Activated CD8-positive, alpha-beta memory T cell treated with anti-CD3 and anti-CD28 coated beads for 4 hours (primary cell): ENCODE measurements around the gene HIGD2A.
"Not testable (repeated sequence)": the region's sequence is repeated elsewhere in the genome, so short reads cannot be mapped to it uniquely, and the experiment has no call there.

Source experiments
- DNase-seq, 2 donors: peaks; one replicate each; pipeline ENCODE4 v3.0.0-alpha.2; 2020; ENCODE audit warnings: low read depth in 2 of 2

HIGD2A gene

DNA sequence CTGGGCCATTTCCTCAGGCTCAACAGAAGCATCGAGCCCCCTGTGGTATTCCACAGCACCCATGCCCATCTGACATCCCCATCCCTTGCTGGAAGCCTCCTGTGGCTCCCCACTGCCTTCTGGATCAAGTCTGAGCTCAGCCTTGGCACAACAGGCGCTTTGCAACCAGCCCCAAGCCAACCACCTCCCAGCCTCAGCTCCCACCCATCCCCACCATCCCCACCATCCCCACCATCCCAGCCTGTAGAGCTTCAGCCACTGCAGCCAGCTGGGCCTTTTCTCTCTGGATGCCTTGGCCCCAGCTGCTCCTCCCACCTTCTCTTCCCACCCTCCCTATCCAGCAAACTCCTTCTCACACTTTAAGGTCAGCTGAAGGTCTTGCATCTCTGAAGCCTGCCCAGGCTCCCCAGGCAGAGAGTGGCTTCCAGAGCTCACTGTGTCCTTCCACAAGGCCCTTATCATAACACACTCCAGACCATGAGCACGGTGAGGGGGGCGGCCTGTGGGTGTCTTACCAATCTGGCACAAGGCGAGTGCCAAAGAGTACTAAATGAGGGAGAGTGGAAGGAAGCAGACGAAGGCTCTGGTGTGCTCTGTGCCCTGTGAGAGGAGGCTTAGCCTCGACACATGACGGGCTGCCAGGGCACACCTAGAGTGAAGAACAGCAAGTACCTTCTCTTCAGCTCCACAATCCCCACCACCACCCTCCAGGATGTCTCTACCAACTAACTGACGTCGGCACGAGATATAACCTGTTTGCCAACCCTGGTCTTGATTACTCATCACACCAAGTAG, 6.5 kb downstream of the HIGD2A start:
- DNase-seq, result no peak

DNA sequence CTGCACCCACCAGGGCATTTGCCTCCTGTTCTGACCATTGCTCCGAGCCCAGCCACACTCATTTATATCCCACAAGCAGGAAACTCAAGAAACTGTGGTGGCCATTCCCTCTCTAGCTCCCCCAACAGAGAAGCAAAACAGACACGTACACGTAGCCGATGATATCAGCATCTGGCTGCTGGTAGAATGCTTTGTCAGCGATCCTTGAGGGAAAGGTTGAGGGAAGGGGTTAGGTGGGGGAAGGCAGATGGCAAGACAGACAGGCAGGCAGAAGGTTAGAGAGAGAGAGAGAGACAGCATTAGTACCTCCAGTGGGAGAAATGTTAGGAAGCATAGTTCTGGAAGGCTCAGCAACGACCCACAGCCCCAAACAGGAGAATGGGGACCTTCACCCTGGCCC, 7.8 kb downstream of the HIGD2A start:
- no peak for DNase-seq

DNA sequence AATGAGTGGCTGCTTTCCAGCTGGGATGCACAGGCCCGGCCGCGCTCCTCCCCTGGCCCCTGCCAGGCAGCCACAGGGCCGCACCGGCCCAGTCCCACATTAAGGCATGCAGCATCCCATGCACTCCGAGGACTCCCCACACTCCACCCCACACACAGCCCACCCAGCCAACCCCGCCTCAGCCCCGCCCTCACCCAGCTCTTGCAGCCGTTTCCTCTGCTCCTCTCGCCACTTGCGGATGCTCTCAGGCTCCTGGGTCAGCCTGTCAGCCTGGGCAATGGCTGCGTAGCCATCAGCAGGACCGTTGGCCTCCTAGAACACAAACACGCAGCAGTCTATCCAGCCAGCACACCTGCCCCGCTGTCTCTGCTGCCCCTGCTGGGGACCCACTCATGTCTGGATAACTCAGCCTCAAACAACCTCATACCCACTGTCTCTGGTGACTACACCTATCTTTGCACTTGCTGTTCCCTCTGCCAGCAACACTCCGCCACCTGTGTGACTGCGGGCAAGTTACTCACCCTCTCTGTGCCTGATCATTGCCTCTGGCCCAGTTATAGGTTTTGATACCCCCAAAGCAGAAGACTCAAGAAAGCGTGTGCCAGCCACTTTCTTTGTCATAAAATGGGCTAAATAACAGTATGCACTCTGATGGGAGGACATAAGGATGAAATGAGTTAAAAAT, 9.3 kb downstream of the HIGD2A start:
- DNase-seq, result no peak

DNA sequence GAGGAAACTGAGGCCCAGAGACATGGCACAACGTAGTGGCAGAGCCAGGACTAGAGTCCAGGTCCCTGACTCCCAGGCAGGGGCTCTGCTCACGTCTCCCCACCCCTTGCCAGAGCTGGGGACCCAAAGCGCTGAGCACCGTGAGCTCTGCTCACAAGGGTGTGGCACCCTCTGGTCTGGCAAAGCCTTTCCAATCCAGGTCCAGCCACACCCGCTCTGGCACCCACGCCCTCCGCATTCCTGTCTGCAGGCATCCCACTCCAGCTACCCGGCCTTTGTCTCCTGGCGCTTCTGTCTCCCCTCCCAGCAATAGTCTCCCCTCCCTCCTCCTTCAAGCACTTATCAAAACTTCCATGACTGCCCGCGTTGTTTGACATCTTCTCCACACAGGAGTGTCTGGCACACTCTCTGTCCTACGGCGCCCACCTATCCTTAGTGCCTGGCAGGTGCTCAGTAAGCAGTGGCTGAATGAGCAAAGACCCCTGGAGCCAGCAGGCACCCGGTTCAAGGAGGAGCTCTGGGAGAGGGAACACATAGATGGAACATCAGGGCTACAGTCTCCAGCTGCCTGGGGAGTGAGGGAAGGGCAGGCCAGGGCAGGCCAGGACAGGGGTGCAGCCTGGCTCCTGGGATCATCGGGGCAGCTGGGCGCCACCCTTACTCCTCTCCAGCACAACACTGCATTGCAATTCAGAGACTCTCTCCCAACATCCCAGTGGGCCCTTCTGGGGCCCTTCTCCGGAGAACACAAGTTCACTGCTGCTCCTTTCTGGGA, 12.0 kb downstream of the HIGD2A start:
- no peak for DNase-seq

DNA sequence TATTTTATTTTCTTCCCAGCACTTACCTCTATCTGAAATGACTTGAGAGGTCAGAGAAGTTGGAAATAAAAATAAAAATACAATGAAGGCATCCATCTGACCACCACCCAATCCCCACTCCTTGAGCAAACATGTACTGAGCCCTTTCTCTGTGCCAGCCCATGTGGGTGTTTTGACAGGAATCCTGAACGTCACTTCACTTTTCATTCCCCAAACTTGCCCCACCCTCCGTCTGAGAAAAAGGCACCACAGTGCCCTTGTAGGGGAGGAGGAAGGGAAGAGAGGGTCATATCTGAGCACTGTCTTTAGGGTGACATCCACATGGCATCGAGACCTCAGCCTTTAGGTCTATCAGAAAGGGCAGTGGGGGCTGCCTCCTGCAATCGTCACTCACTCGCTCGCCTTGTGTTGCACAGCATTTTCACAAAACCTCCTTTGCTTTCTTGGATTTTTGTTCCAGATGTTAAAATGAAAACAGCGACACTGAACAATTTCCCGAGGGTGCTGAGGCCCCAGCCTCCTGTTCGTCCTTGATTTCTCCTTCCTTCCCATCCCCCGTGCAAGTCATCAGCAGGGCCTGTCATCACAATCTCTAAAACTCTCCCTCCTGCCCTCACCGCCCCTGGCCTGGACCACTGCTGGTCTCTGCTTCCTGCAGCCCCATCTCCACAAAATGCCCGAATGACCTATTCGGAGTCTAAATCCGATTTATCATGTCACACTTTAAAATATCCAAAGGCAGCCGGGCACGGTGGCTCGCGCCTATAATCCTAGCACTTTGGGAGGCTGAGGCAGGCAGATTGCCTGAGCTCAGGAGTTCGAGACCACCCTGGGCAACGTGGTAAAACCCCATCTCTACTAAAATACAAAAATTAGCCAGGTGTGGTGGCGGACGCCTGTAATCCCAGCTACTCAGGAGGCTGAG, 13.0 kb downstream of the HIGD2A start:
- no peak for DNase-seq

DNA sequence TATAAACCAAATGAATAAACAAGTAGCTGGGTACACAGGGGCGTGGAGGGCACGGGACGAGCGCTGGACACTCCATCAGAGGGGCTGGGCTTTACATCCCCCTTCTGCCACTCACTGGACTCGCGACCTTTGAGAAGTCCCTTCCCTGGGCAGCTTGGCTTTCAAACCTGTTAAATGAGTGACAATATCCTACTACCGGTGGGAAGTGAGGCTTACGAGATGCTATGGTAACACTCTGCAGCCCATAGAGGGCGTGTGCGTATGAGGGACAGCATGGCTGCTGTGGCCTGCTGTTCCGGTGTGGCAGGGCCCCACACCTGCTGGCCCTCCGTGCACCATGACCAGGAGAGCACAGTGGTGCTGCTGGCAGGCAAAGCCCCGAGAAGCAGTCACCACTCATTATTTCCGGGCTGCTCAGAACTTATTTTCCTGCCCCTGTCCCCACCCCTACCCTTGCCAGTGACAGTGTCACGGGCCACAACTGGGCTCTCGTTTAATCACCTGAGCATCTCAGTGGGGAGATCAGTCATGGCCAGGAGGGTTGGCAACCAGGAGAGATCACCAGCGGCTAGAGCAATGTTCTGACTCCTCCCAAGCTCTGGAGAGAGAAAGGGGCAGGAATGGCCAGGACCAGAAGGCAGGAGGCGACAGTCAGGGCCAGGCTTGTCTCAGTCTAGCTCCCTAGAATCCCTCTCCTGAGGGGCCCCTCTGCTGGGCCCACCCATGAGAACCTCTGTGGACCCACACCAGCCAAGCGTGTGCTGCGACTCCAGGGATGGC, 17.3 kb downstream of the HIGD2A start:
- no peak for DNase-seq

DNA sequence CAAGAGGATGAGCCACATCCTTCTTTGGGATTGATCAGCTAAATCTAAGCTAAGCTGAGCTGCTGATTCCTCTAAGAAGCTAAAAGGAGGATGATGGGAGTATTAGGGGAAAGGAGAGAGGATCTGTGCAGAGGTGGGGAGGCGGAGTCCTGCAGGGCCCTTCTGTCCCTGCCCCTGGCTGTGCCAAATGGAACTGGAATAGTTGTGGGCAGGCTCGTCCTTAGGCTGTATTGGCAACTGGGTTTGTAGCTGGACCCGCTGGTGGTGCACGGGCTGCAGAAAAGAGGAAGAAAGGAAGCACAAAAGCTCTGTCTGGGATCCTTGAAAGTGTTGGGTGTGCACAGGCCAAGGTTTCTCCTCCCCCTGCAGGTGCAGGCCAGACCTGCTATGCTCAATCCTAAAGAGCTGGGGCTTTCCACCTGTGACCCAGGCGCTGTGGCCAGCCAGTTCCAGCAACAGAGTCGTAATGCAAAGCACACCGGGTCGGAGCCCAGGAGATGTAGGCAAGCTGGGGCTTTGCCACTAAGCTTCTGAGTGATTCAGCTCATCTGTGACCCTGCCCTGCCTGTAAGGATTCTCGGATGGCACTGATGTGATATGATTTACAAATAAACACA, 18.0 kb downstream of the HIGD2A start:
- DNase-seq, result no peak

DNA sequence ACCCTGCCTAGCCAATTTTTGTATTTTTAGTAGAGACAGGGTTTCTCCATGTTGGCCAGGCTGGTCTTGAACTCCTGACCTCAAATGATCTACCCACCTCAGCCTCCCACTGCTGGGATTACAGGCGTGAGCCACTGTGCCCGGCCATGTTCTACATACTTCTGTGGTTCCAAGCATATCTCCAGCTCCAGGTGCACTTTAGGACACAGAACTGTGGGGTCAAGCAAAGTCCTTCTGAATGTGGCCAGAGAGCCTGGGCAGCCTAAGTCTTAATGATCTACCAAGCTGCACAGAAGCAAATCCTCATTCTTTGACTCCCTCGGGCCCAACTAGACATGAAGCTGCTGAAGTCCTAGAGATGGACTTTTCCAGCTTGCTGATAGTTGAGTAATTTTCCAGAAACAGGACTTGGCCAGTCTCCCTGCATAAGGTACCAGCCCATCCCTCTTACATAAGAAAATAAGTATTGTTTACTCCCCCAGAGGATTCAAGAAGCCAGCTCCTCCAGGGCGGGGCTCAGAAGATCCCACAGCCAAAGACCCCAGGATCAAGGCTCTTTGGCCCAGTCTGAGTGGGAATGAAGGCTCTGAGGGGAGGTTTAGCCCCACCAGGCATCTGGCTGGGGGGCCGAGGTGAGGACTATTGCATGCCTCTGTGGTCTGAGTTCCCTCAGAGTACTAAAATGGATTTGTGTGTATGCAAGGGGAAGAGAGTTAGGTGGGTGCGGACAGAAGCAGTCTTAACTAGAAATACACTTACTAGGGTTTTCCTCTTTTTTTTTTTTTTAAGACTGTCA, 19.1 kb downstream of the HIGD2A start:
- no peak for DNase-seq

DNA sequence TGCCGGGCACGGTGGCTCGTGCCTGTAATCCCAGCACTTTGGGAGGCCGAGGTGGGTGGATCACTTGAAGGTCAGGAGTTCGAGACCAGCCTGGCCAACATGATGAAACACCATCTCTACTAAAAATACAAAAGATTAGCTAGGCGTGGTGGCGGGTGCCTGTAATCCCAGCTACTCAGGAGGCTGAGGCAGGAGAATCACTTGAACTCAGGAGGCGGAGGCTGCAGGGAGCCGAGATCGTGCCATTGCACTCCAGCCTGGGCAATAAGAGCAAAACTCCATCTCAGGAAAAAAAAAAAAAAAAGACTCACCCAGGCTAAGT, 19.7 kb downstream of the HIGD2A start:
- DNase-seq, result not testable (repeated sequence)

DNA sequence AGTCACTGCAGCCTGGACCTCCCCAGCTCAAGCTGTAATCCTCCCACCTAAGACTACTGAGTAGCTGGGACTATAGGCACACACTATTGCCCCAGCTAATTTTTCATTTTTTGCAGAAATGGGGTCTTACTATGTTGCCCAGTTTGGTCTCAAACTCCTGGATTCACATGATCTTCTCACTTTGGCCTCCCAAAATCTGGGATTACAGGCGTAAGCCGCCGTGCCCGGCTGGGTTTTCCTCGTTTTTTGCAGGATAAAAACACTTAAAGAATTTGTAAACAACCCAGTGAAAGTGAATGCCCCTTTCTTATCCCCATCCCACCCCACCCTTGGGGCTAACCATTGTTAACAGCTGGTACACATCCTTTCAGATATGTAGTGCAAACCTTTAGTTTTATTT, 20.0 kb downstream of the HIGD2A start:
- DNase-seq, result no peak

DNA sequence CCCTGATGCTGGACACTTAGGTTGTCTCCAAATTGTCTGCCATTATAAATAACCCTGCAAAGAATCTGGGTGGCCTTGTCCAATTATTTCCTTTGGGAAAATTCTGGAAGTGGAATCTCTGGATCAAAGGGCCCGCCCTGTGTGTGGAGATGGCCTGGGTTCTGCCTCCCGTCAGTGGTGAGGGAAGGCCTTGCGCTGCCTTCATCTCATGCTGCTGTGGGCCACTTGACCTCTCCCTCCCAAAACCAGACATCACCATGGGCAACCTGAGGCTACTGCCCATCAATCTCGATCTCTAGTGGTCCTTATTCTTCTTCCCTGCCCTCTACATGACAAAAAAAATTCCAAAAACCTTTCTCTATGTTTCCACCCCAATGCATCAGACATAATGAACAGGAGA, 21.2 kb downstream of the HIGD2A start:
- no peak for DNase-seq

DNA sequence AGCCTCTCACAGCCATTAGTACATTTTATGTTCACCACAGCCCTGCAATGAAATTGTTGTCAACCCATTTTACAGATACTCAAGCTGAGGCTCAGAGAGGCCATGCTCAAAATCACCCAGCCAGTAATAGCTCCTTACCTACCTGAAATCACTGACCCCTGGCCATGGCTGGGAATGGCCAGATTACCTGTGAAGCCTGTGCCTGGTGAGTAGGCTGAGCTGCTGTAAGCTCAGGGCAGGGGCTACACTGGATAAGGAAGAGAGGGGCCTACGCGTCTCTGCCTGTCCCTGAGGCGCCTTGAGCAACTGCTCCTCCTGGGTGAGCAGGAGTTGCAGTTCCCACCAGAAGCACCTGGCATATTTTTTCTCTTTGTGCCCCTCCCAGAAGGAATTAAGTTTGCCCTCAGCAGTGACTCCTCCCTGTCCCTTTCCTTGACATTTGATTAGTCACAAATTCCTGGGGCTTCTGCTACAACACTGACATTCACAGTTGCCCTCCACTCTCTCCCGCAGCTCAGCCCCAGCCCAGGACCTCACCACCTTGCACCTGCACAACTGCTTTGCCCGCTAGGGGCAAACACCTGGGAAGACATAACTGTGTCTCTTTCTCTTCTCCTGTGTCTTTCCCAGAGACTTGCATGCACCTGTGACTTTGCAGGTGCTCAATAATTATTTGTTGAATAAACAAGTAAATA, 22.1 kb downstream of the HIGD2A start:
- no peak for DNase-seq

DNA sequence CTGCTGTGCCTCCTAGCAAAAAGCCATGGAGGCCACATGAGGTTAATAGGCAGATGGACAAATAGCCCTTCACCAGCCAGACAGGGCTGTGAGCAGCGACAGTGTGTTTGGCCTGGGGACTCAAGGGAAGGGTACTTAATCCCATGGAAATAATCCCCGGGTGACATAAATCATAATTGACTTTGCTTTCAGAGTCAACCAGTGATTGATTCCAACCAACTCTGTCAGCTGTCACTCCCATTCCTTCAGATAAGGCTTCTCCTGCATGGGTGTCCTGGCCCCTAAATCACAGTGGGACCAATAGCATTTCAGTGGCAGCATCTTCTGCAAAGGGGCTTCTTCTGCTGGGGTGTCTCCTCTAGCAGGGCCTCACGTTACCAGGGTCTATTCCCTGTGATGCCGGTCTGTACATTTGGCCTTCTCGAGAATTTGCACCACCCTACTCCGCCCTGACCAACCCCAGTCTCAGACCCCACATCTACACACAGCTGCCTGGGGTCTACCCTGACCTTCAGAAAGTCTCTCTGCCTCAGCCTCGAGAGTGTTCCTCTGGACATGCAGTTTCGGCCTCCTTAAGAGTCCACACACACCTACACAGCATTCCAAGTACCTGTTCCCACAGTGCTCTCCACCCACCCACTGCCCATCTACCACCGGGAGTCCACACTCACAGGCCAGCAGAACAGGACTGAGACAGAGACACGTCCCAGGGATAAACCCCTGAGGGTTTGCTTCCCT, 24.1 kb downstream of the HIGD2A start:
- no peak for DNase-seq

DNA sequence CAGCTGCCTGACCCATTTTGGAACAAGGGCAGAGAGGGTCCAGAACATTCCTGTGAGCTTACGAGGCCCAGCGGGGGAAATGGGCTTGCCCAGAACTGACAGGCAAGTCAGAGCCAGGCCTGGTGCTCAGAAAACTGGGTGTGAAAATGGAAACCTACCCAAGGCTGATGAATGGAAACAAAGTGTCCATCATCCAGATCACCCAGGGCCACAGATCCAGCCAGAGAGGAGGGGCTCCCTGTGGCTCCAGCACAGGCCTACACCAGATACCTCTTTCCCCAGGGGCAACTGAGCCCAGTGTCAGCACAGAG, 24.7 kb downstream of the HIGD2A start:
- no peak for DNase-seq

DNA sequence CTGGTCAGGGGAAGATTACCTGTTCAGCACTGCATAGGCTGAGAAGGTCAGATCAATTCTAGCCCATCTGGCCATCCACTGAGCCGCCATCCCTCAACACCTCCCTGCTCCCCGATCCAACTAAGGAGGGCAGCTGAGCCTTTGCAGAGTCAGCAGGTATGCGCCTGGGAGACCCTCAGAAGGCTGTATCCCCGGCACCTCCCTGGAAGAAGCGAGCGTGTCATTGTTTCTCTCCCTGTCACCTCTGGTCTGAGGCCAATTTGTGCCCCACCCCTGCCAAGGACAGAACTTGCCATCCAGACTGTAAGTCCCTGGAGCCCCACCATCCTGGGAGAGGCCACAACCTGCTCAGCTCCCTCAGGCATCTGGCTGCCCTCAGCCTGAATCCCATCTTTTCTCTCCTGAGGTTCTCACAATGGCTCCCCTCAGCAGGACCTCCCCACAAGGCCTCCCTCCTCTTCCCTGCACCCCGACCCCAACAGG, 25.2 kb downstream of the HIGD2A start:
- no peak for DNase-seq

DNA sequence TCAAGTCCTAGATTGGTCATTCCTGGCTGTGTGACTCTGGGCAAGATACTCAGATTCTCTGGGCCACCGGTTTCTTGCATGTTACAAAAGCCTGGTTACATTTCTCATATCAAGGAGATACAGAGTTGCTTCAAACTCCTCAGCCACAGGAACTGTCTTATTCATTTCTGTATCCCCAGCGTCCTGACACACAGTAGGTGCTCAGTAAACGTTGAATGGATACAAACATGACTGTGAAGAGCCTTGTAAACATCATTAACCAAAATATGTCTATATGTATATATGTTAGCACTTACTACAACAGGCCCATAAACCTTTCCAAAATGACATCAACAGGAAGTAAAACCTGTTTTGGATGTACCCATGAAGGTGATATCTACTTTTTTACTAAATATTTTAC, 26.2 kb downstream of the HIGD2A start:
- no peak for DNase-seq

DNA sequence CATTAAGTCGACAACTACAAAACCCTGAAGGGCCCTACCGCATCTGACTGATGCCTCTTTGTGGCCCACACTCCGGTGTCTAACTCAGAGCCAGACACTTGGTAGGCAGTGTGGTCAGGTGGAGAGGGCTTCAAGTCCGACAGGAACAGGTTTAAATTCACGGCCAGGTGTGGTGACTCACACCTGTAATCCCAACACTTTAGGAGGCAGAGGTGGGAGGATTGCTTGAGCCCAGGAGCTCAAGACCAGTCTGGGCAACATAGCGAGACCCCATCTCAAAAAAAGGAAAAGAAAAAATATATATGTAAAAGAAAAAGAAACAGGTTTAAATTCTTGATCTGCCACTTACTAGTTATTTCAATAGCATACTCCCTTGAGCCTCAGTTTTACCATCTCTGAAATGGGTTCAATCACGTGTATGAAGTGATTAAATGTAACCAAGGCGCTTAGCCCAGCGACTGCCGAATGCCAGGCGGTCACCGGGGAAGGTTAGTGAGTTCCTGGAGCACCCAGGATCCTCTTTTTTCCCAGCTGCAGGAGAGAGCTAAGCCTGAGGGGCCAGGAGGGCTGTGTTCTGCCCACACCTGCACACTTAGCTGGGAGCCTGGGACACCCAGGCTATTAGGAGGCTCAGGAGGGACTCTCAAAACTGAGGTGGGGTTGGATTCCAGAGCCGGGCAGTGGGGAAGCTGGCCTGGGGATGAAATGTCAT, 26.8 kb downstream of the HIGD2A start:
- DNase-seq, result no peak
